HepG2 (cell line): ENCODE measurements around the gene SPTBN4. TPM values are rescaled to one million over a fixed set of nuclear protein-coding genes. Genes with fewer than 3 reads are reported as not detected.

Source experiments
- HNF4G ChIP-seq, 2 experiments: sonication (generic) in 1 of 2; formaldehyde crosslinking in 1 of 2; IDR thresholded peaks; 2 replicates each; pipeline versions ENCODE4 v1.4.0 to v1.6.1; 2011 to 2020; ENCODE audit warnings: borderline replicate concordance in 2 of 2, low read depth in 2 of 2, mild to moderate bottlenecking in 2 of 2, low read length in 1 of 2, missing genetic modification reagents in 1 of 2, moderate library complexity in 1 of 2
- HOXA3 ChIP-seq: sonication (generic); formaldehyde crosslinking; IDR thresholded peaks from 2 replicates; pipeline ENCODE4 v1.5.0; 2020; ENCODE audit warnings: missing genetic modification reagents
- NFATC3 ChIP-seq: sonication (generic); formaldehyde crosslinking; IDR thresholded peaks from 2 replicates; pipeline ENCODE4 v1.5.1; 2020; ENCODE audit warnings: mild to moderate bottlenecking, missing genetic modification reagents
- YY1 ChIP-seq: IDR thresholded peaks from 2 replicates; pipeline ENCODE4 v1.6.1; 2011; ENCODE audit warnings: low read length, low read depth, moderate library complexity, mild to moderate bottlenecking; ENCODE audit not compliant: insufficient read depth, insufficient replicate concordance
- ZNF235 ChIP-seq: sonication (generic); formaldehyde crosslinking; IDR thresholded peaks from 2 replicates; pipeline ENCODE4 v1.8.1; 2023; ENCODE audit warnings: mild to moderate bottlenecking, missing genetic modification reagents, borderline replicate concordance
- ZNF350 ChIP-seq: sonication (generic); formaldehyde crosslinking; IDR thresholded peaks from 2 replicates; pipeline ENCODE4 v1.4.0; 2020; ENCODE audit warnings: mild to moderate bottlenecking, low read depth, missing genetic modification reagents, borderline replicate concordance
- ZNF451 ChIP-seq: sonication (generic); formaldehyde crosslinking; IDR thresholded peaks from 2 replicates; pipeline ENCODE4 v1.5.0; 2020; ENCODE audit warnings: mild to moderate bottlenecking, missing genetic modification reagents
- polyA plus RNA-seq, 8 experiments: library from polyadenylated mRNA; depleted of rRNA in 3 of 8; stranded (reverse) in 7 of 8; unstranded in 1 of 8; fragments of >200 nt; fragmentation: Illumina TruSeq in 4 of 8; extraction: Trizol in 4 of 8; gene quantifications; 2 replicates each; pipeline versions ENCODE4 v1.2.1 to v1.2.3, GENCODE V29; 2011 to 2016; ENCODE audit warnings: low read depth in 4 of 8, missing spikeins in 1 of 8, mixed read lengths in 1 of 8; ENCODE audit not compliant: insufficient read depth in 1 of 8
- total RNA-seq, 5 experiments: library from RNA; depleted of rRNA; stranded (reverse); fragments of >200 nt; fragmentation: Illumina TruSeq; extraction: Trizol; gene quantifications; 2 replicates each; pipeline ENCODE4 v1.2.3, GENCODE V29; 2016; ENCODE audit warnings: low read depth in 1 of 5
- TF ChIP-seq, protein P1 (sequence below): sonication (generic); formaldehyde crosslinking; IDR thresholded peaks from 2 replicates; pipeline ENCODE4 v1.5.1; 2020; ENCODE audit warnings: mild to moderate bottlenecking, missing genetic modification reagents, borderline replicate concordance
- TF ChIP-seq, protein P2 (sequence below): sonication (generic); formaldehyde crosslinking; IDR thresholded peaks from 2 replicates; pipeline ENCODE4 v1.9.0; 2022; ENCODE audit warnings: low read depth, missing genetic modification reagents

The SPTBN4 gene
- total and polyA plus RNA-seq, 2 of the 13 experiments (the other 11 are each of a cell fraction or from before 2014, with no cell fraction given): 0.11 TPM

GRCh38 chr19:40444825-40445312 lies 21.9 kb upstream of the SPTBN4 start (continued):
- TF ChIP-seq, protein P1, sequence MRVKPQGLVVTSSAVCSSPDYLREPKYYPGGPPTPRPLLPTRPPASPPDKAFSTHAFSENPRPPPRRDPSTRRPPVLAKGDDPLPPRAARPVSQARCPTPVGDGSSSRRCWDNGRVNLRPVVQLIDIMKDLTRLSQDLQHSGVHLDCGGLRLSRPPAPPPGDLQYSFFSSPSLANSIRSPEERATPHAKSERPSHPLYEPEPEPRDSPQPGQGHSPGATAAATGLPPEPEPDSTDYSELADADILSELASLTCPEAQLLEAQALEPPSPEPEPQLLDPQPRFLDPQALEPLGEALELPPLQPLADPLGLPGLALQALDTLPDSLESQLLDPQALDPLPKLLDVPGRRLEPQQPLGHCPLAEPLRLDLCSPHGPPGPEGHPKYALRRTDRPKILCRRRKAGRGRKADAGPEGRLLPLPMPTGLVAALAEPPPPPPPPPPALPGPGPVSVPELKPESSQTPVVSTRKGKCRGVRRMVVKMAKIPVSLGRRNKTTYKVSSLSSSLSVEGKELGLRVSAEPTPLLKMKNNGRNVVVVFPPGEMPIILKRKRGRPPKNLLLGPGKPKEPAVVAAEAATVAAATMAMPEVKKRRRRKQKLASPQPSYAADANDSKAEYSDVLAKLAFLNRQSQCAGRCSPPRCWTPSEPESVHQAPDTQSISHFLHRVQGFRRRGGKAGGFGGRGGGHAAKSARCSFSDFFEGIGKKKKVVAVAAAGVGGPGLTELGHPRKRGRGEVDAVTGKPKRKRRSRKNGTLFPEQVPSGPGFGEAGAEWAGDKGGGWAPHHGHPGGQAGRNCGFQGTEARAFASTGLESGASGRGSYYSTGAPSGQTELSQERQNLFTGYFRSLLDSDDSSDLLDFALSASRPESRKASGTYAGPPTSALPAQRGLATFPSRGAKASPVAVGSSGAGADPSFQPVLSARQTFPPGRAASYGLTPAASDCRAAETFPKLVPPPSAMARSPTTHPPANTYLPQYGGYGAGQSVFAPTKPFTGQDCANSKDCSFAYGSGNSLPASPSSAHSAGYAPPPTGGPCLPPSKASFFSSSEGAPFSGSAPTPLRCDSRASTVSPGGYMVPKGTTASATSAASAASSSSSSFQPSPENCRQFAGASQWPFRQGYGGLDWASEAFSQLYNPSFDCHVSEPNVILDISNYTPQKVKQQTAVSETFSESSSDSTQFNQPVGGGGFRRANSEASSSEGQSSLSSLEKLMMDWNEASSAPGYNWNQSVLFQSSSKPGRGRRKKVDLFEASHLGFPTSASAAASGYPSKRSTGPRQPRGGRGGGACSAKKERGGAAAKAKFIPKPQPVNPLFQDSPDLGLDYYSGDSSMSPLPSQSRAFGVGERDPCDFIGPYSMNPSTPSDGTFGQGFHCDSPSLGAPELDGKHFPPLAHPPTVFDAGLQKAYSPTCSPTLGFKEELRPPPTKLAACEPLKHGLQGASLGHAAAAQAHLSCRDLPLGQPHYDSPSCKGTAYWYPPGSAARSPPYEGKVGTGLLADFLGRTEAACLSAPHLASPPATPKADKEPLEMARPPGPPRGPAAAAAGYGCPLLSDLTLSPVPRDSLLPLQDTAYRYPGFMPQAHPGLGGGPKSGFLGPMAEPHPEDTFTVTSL: no peak
- TF ChIP-seq YY1 (peak; percentile 11), ZNF235 (CRISPR knock-in tag) (no peak), ZNF451 (CRISPR knock-in tag) (no peak), NFATC3 (no peak), HNF4G (IDR thresholded peaks at IDR 0.05; ENCODE audit: borderline replicate concordance, low read depth, low read length) (no peak), HNF4G (CRISPR knock-in tag; IDR thresholded peaks at IDR 0.05; ENCODE audit: borderline replicate concordance, low read depth) (no peak), ZNF350 (CRISPR knock-in tag) (no peak), HOXA3 (CRISPR knock-in tag) (no peak)
- TF ChIP-seq, protein P2, sequence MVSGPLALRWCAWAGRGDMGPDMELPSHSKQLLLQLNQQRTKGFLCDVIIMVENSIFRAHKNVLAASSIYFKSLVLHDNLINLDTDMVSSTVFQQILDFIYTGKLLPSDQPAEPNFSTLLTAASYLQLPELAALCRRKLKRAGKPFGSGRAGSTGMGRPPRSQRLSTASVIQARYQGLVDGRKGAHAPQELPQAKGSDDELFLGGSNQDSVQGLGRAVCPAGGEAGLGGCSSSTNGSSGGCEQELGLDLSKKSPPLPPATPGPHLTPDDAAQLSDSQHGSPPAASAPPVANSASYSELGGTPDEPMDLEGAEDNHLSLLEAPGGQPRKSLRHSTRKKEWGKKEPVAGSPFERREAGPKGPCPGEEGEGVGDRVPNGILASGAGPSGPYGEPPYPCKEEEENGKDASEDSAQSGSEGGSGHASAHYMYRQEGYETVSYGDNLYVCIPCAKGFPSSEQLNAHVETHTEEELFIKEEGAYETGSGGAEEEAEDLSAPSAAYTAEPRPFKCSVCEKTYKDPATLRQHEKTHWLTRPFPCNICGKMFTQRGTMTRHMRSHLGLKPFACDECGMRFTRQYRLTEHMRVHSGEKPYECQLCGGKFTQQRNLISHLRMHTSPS (CRISPR knock-in tag): no peak
